ENCODE data around the gene RBM44.

GRCh38 chr2:237885111-237885930 lies 86.7 kb downstream of the RBM44 start:
- TF ChIP-seq POLR2A (IDR thresholded peaks at IDR 0.05; ENCODE audit: low read depth, low read length) = no peak
- TF ChIP-seq TAF1 (IDR thresholded peaks at IDR 0.05; ENCODE audit: borderline replicate concordance, low read depth, low read length) = no peak
- no peak for TF ChIP-seq POLR2AphosphoS5 (IDR thresholded peaks at IDR 0.05; ENCODE audit: low read depth, low read length)

All from GM12892 (cell line).